Measurements from ENCODE around the gene RTTN.

GRCh38 chr18:70181725-70182124 is 23.8 kb downstream of the RTTN start:
- TF ChIP-seq POLR2AphosphoS5 (IDR thresholded peaks at IDR 0.05; ENCODE audit: low read depth, low read length) (no peak), TAF1 (IDR thresholded peaks at IDR 0.05; ENCODE audit: borderline replicate concordance, insufficient read depth, low read length) (no peak), SIN3A (IDR thresholded peaks at IDR 0.05; ENCODE audit: borderline replicate concordance, insufficient read depth, low read length) (no peak), REST (IDR thresholded peaks at IDR 0.05; ENCODE audit: insufficient read depth in 1 of 2, low read depth in 2 of 2, low read length in 2 of 2) (no peak)

Measured in PFSK-1 (cell line).